Neural cell (in vitro differentiated cells): ENCODE results near the gene RTL1. TPM values are rescaled to one million over a fixed set of nuclear protein-coding genes. Genes with fewer than 3 reads are reported as not detected.

Source experiments
- H2AFZ ChIP-seq: fragments of 200-600, 300-800 bp; sonication (generic), shearing (Covaris generic); 2 replicates; pipeline ENCODE4 v1.6.0; 2014; ENCODE audit warnings: low read depth, mild to moderate bottlenecking, antibody characterized with exemption, low read length, moderate library complexity
- H3F3A ChIP-seq: fragments of 200-600 bp; shearing (Covaris generic); 2 replicates; pipeline ENCODE4 v1.6.1; 2016; ENCODE audit warnings: mild to moderate bottlenecking, moderate library complexity, mixed read lengths, antibody characterized with exemption, low read length; ENCODE audit not compliant: insufficient read depth, poor library complexity, severe bottlenecking
- H3K27ac ChIP-seq: fragments of 200-600, 300-800 bp; sonication (generic), shearing (Covaris generic); 2 replicates; pipeline ENCODE4 v1.5.1; 2014; ENCODE audit warnings: mild to moderate bottlenecking, low read length, moderate library complexity
- H3K27me3 ChIP-seq: fragments of 300-800, 200-600 bp; sonication (generic), shearing (Covaris generic); 2 replicates; pipeline ENCODE4 v1.6.0; 2014; ENCODE audit warnings: mild to moderate bottlenecking, low read depth, low read length, moderate library complexity; ENCODE audit not compliant: insufficient read depth
- H3K36me3 ChIP-seq: fragments of 300-800, 200-600 bp; sonication (generic), shearing (Covaris generic); 2 replicates; pipeline ENCODE4 v1.5.1; 2014; ENCODE audit warnings: mild to moderate bottlenecking, antibody characterized with exemption, low read length, moderate library complexity; ENCODE audit not compliant: insufficient read depth
- H3K4me2 ChIP-seq: fragments of 300-800, 200-600 bp; sonication (generic), shearing (Covaris generic); 2 replicates; pipeline ENCODE4 v1.6.0; 2014; ENCODE audit warnings: mild to moderate bottlenecking, low read length
- H3K4me3 ChIP-seq: fragments of 300-800, 200-600 bp; sonication (generic), shearing (Covaris generic); 2 replicates; pipeline ENCODE4 v1.5.1; 2014; ENCODE audit warnings: mild to moderate bottlenecking, low read length, moderate library complexity
- H3K79me2 ChIP-seq: fragments of 200-600 bp; shearing (Covaris generic); replicated peaks from 2 replicates; pipeline ENCODE4 v1.6.0; 2014; ENCODE audit warnings: mild to moderate bottlenecking, low read length, moderate library complexity; ENCODE audit not compliant: insufficient read depth
- H3K9ac ChIP-seq: fragments of 300-800, 200-600 bp; sonication (generic), shearing (Covaris generic); 2 replicates; pipeline ENCODE4 v1.6.1; 2016; ENCODE audit warnings: mild to moderate bottlenecking, low read length, mixed read lengths
- H3K9me2 ChIP-seq: fragments of 200-600 bp; shearing (Covaris generic); 2 replicates; pipeline ENCODE4 v1.6.1; 2016; ENCODE audit warnings: mild to moderate bottlenecking, low read length, mixed read lengths; ENCODE audit not compliant: insufficient read depth
- H3K9me3 ChIP-seq: fragments of 200-600, 300-800 bp; sonication (generic), shearing (Covaris generic); 2 replicates; pipeline ENCODE4 v1.6.1; 2016; ENCODE audit warnings: mild to moderate bottlenecking, mixed run types, low read length, moderate library complexity, mixed read lengths
- H4K20me1 ChIP-seq: fragments of 200-600 bp; shearing (Covaris generic); 2 replicates; pipeline ENCODE4 v1.6.1; 2016; ENCODE audit warnings: mild to moderate bottlenecking, mixed run types; ENCODE audit not compliant: insufficient read depth
- EP300 ChIP-seq: fragments of 450-650 bp; conservative IDR thresholded peaks from 2 replicates; pipeline ENCODE4 v1.6.1; 2014; ENCODE audit warnings: antibody characterized with exemption, mild to moderate bottlenecking, moderate library complexity; ENCODE audit not compliant: poor library complexity, severe bottlenecking
- EZH2 ChIP-seq: fragments of 200-600, 300-800 bp; shearing (Covaris generic), sonication (generic); IDR thresholded peaks from 2 replicates; pipeline ENCODE4 v1.6.1; 2014; ENCODE audit warnings: antibody characterized with exemption, low read length, borderline replicate concordance, mild to moderate bottlenecking; ENCODE audit not compliant: insufficient read depth, poor library complexity, severe bottlenecking
- MXI1 ChIP-seq: fragments of 450-650 bp; conservative IDR thresholded peaks from 2 replicates; pipeline ENCODE4 v1.6.1; 2014; ENCODE audit warnings: antibody characterized with exemption, mild to moderate bottlenecking; ENCODE audit not compliant: poor library complexity, severe bottlenecking
- POLR2AphosphoS5 ChIP-seq: IDR thresholded peaks from 2 replicates; pipeline ENCODE4 v1.6.1; 2012
- RAD21 ChIP-seq: fragments of 450-650 bp; conservative IDR thresholded peaks from 2 replicates; pipeline ENCODE4 v1.6.1; 2014; ENCODE audit warnings: antibody characterized with exemption, mild to moderate bottlenecking, moderate library complexity
- SMC3 ChIP-seq: fragments of 450-650 bp; conservative IDR thresholded peaks from 2 replicates; pipeline ENCODE4 v1.6.1; 2014; ENCODE audit warnings: antibody characterized with exemption, mild to moderate bottlenecking, moderate library complexity; ENCODE audit not compliant: poor library complexity
- TAF1 ChIP-seq: IDR thresholded peaks from 2 replicates; pipeline ENCODE4 v1.6.1; 2012; ENCODE audit warnings: low read depth
- polyA plus RNA-seq: library from polyadenylated mRNA; depleted of rRNA; stranded (reverse); fragments of >200 nt; gene quantifications from 2 replicates; pipeline ENCODE4 v1.2.3, GENCODE V29; 2014
- TF ChIP-seq, protein P1 (sequence below): IDR thresholded peaks from 2 replicates; pipeline ENCODE4 v1.6.1; 2012; ENCODE audit warnings: borderline replicate concordance
- TF ChIP-seq, protein P2 (sequence below): fragments of 450-650 bp; IDR thresholded peaks from 2 replicates; pipeline ENCODE4 v1.5.1; 2014; ENCODE audit warnings: antibody characterized with exemption, mild to moderate bottlenecking, moderate library complexity; ENCODE audit not compliant: poor library complexity, severe bottlenecking

Gene RTL1
- polyA plus RNA-seq, 1 donor from 2014 or later, result not detected

DNA sequence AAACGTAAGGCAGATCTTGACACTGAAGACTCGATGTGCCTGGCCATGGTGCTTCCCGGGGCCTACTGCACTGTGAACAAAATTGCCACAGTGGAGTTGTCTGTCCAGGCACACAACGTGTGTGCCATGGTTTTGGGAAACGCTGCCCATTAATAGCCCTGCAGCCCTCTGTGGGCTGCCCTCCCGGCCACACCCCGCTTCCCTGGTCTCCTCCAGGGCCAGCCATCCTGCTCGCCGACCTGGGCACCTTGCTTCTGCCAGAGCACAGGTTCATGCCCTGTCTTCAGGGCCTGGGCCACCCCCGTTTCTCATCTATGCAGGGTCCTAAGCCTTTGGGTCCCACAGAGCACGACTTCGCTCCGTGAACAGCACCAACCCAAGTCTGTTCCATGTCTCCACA lies 58.7 kb downstream of the RTL1 start:
- H3K9ac ChIP-seq, result no peak overlapping the region
- TF ChIP-seq RAD21 (no peak), POLR2AphosphoS5 (no peak), MXI1 (no peak), TAF1 (no peak), EZH2 (no peak), SMC3 (no peak), EP300 (no peak)
- TF ChIP-seq, protein P1, sequence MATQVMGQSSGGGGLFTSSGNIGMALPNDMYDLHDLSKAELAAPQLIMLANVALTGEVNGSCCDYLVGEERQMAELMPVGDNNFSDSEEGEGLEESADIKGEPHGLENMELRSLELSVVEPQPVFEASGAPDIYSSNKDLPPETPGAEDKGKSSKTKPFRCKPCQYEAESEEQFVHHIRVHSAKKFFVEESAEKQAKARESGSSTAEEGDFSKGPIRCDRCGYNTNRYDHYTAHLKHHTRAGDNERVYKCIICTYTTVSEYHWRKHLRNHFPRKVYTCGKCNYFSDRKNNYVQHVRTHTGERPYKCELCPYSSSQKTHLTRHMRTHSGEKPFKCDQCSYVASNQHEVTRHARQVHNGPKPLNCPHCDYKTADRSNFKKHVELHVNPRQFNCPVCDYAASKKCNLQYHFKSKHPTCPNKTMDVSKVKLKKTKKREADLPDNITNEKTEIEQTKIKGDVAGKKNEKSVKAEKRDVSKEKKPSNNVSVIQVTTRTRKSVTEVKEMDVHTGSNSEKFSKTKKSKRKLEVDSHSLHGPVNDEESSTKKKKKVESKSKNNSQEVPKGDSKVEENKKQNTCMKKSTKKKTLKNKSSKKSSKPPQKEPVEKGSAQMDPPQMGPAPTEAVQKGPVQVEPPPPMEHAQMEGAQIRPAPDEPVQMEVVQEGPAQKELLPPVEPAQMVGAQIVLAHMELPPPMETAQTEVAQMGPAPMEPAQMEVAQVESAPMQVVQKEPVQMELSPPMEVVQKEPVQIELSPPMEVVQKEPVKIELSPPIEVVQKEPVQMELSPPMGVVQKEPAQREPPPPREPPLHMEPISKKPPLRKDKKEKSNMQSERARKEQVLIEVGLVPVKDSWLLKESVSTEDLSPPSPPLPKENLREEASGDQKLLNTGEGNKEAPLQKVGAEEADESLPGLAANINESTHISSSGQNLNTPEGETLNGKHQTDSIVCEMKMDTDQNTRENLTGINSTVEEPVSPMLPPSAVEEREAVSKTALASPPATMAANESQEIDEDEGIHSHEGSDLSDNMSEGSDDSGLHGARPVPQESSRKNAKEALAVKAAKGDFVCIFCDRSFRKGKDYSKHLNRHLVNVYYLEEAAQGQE, result no peak
- TF ChIP-seq, protein P2, sequence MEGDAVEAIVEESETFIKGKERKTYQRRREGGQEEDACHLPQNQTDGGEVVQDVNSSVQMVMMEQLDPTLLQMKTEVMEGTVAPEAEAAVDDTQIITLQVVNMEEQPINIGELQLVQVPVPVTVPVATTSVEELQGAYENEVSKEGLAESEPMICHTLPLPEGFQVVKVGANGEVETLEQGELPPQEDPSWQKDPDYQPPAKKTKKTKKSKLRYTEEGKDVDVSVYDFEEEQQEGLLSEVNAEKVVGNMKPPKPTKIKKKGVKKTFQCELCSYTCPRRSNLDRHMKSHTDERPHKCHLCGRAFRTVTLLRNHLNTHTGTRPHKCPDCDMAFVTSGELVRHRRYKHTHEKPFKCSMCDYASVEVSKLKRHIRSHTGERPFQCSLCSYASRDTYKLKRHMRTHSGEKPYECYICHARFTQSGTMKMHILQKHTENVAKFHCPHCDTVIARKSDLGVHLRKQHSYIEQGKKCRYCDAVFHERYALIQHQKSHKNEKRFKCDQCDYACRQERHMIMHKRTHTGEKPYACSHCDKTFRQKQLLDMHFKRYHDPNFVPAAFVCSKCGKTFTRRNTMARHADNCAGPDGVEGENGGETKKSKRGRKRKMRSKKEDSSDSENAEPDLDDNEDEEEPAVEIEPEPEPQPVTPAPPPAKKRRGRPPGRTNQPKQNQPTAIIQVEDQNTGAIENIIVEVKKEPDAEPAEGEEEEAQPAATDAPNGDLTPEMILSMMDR, result no peak
- H3K27me3 ChIP-seq, result no peaks in the 10 kb centered on the region
- peaks cover 8% of the 10 kb centered on the region for H3F3A ChIP-seq
- no peak overlapping the region for H2AFZ ChIP-seq
- H3K27ac ChIP-seq, result no peak overlapping the region
- H3K36me3 ChIP-seq, result no peaks in the 10 kb centered on the region
- H3K4me2 ChIP-seq, result no peak overlapping the region
- H3K9me2 ChIP-seq, result no peaks in the 10 kb centered on the region
- no peaks in the 10 kb centered on the region for H4K20me1 ChIP-seq
- H3K4me3 ChIP-seq, result no peak overlapping the region
- no peaks in the 10 kb centered on the region for H3K79me2 ChIP-seq
- no peaks in the 10 kb centered on the region for H3K9me3 ChIP-seq

DNA sequence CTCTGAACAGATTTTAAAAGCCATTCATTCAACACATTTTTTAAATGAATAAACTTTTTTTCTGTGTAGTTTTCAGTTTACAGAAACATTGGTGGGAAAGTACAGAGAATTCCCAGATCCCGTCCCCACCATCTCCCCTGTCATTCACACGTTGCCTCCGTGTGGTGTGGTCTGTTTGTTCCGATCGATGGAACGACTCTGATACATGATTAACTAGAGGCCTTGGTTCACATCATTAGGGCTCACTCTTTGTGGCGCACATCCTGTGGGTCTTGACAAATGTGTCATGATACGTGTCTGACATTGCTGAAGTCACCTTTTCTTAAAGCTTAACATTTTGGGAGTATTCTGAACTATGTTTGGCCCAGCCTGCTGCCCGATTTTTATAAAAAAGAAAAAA lies 59.1 kb downstream of the RTL1 start:
- Histone ChIP-seq H3K9me3 (no peaks in the 10 kb centered on the region), H3K36me3 (no peaks in the 10 kb centered on the region), H3K4me2 (no peak overlapping the region), H3K9ac (no peak overlapping the region), H3K4me3 (no peak overlapping the region), H3F3A (peaks cover 11% of the 10 kb centered on the region), H2AFZ (no peak overlapping the region), H3K79me2 (no peaks in the 10 kb centered on the region), H3K9me2 (no peaks in the 10 kb centered on the region), H4K20me1 (no peaks in the 10 kb centered on the region), H3K27me3 (no peaks in the 10 kb centered on the region), H3K27ac (no peak overlapping the region)
- TF ChIP-seq POLR2AphosphoS5, result no peak

DNA sequence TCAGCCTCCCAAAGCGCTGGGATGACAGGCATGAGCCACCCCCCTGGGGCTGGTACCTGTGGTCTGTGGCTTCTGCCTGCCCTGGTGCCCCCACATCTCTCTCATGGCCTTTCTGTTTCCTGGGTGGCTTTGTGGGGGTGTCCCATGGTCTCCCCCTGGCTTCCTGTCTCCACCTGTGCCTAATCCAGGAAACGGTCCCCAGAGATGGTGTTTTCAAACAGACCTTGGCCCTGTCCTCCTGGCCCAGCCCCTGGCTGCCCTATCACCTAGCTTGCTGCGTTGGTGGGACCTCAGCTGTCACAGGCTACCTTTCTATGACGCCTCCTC lies 59.5 kb downstream of the RTL1 start:
- Histone ChIP-seq H3K9me3 (no peaks in the 10 kb centered on the region), H3K9ac (no peak overlapping the region), H2AFZ (no peak overlapping the region), H3K4me2 (no peak overlapping the region), H4K20me1 (no peaks in the 10 kb centered on the region), H3K9me2 (no peaks in the 10 kb centered on the region), H3K79me2 (no peaks in the 10 kb centered on the region), H3K27ac (no peak overlapping the region), H3K36me3 (no peaks in the 10 kb centered on the region), H3K27me3 (no peaks in the 10 kb centered on the region), H3F3A (peaks cover 11% of the 10 kb centered on the region), H3K4me3 (no peak overlapping the region)
- TF ChIP-seq EZH2, result no peak
- TF ChIP-seq RAD21, result no peak
- TF ChIP-seq, protein P2, result no peak
